Endothelial cell of umbilical vein (primary cell): ENCODE results near the gene CELA2B. TPM values are rescaled to one million over a fixed set of nuclear protein-coding genes. Genes with fewer than 3 reads are reported as not detected.
"Not testable (repeated sequence)": the region's sequence is repeated elsewhere in the genome, so short reads cannot be mapped to it uniquely, and the experiment has no call there.

Experiments used
- BruUV-seq: library from RNA; stranded (reverse); fragments of 400-500 nt; replicated peaks from 2 replicates; lab custom pipeline; 2021; lab: Mats Ljungman, UMichigan
- CTCF ChIA-PET: fragments of 300-600, 350-600 bp; sonication (Branson Sonifier 250); formaldehyde crosslinking; loops from one replicate; lab custom pipeline; 2021; ENCODE audit warnings: antibody characterized with exemption, inconsistent platforms; lab: Charles Lee
- POLR2A ChIA-PET: fragments of 300-600, 350-600 bp; sonication (Branson Sonifier 250); formaldehyde crosslinking; loops from one replicate; lab custom pipeline; 2021; ENCODE audit warnings: antibody characterized with exemption, inconsistent platforms; lab: Charles Lee
- DNase-seq: peaks from one replicate; pipeline ENCODE4 v3.0.0-alpha.2; 2011; ENCODE audit warnings: low read depth, low spot score
- FAIRE-seq: peaks from 2 replicates; lab custom pipeline; 2011; peaks lifted over from hg19 to GRCh38; lab: Jason Lieb, UNC
- H2AFZ ChIP-seq: 2 replicates; pipeline ENCODE4 v1.6.0; 2012; ENCODE audit warnings: low read depth, low read length, control low read depth, inconsistent platforms
- H3K27ac ChIP-seq: 2 replicates; pipeline ENCODE4 v1.5.1; 2011; ENCODE audit warnings: low read depth, mild to moderate bottlenecking, control low read depth, low read length, moderate library complexity; ENCODE audit not compliant: insufficient read depth
- H3K27me3 ChIP-seq, 2 experiments: 2 replicates each; pipeline versions ENCODE4 v1.6.0 to v1.6.1; 2011; ENCODE audit warnings: low read length in 2 of 2, mixed read lengths in 1 of 2; ENCODE audit not compliant: control insufficient read depth in 2 of 2, insufficient read depth in 2 of 2
- H3K36me3 ChIP-seq, 2 experiments: 2 replicates in 1 of 2; 3 replicates in 1 of 2; pipeline ENCODE4 v1.5.1; 2011; ENCODE audit warnings: low read length in 2 of 2, mild to moderate bottlenecking in 1 of 2, moderate library complexity in 1 of 2; ENCODE audit not compliant: control insufficient read depth in 2 of 2, insufficient read depth in 2 of 2; ENCODE audit errors: extremely low read depth in 1 of 2
- H3K4me1 ChIP-seq: 3 replicates; pipeline ENCODE4 v1.5.1; 2011; ENCODE audit warnings: mild to moderate bottlenecking, low read length; ENCODE audit not compliant: control insufficient read depth, insufficient read depth; ENCODE audit errors: extremely low read depth
- H3K4me2 ChIP-seq: 2 replicates; pipeline ENCODE4 v1.6.1; 2011; ENCODE audit warnings: low read length, control low read depth, mixed read lengths; ENCODE audit not compliant: insufficient read depth
- H3K4me3 ChIP-seq, 3 experiments: fragments of 200-600 bp in 1 of 3; sonication (generic), shearing (Covaris generic) in 1 of 3; replicated peaks in 1 of 3; 2 replicates each; pipeline ENCODE4 v1.5.1; 2011 to 2016; ENCODE audit warnings: control low read depth in 3 of 3, low read length in 3 of 3, mild to moderate bottlenecking in 2 of 3, inconsistent platforms in 1 of 3, low read depth in 1 of 3, moderate library complexity in 1 of 3; ENCODE audit not compliant: insufficient read depth in 1 of 3
- H3K79me2 ChIP-seq: 2 replicates; pipeline ENCODE4 v1.6.0; 2012; ENCODE audit warnings: low read length, inconsistent platforms; ENCODE audit not compliant: control insufficient read depth, insufficient read depth
- H3K9ac ChIP-seq: replicated peaks from 2 replicates; pipeline ENCODE3; 2011; ENCODE audit warnings: low read length, control low read depth; ENCODE audit not compliant: insufficient read depth; ENCODE audit errors: extremely low read depth
- H3K9me1 ChIP-seq: replicated peaks from 3 replicates; pipeline ENCODE4 v1.6.0; 2011; ENCODE audit warnings: mild to moderate bottlenecking, low read length; ENCODE audit not compliant: control insufficient read depth, insufficient read depth; ENCODE audit errors: extremely low read depth
- H3K9me3 ChIP-seq: replicated peaks from 2 replicates; pipeline ENCODE4 v1.5.1; 2012; ENCODE audit warnings: low read length, inconsistent platforms; ENCODE audit not compliant: control insufficient read depth, insufficient read depth
- H4K20me1 ChIP-seq: replicated peaks from 2 replicates; pipeline ENCODE3; 2011; ENCODE audit warnings: mild to moderate bottlenecking, low read length; ENCODE audit not compliant: control insufficient read depth, insufficient read depth; ENCODE audit errors: extremely low read depth
- CTCF ChIP-seq, 2 donors: IDR thresholded peaks; 1 replicate in 1 of 2; 2 replicates in 1 of 2; pipeline ENCODE4 v1.5.1; 2011; ENCODE audit warnings: low read length in 2 of 2, mild to moderate bottlenecking in 2 of 2, moderate library complexity in 2 of 2, control low read depth in 1 of 2, inconsistent platforms in 1 of 2, low read depth in 1 of 2; ENCODE audit not compliant: insufficient read depth in 1 of 2; ENCODE audit errors: extremely low read depth in 1 of 2
- EZH2 ChIP-seq: IDR thresholded peaks from 2 replicates; pipeline ENCODE4 v1.6.1; 2012; ENCODE audit warnings: borderline replicate concordance, low read depth, mild to moderate bottlenecking, moderate library complexity, low read length, inconsistent platforms; ENCODE audit not compliant: severe bottlenecking
- FOS ChIP-seq: IDR thresholded peaks from 2 replicates; pipeline ENCODE4 v1.6.1; 2011; ENCODE audit warnings: mild to moderate bottlenecking, low read length, moderate library complexity, borderline replicate concordance; ENCODE audit not compliant: insufficient read depth
- GATA2 ChIP-seq: IDR thresholded peaks from 2 replicates; pipeline ENCODE4 v1.7.0; 2011; ENCODE audit warnings: low read depth, mild to moderate bottlenecking, moderate library complexity, mixed read lengths, low read length; ENCODE audit not compliant: insufficient read length, insufficient read depth
- JUN ChIP-seq: IDR thresholded peaks from 2 replicates; pipeline ENCODE4 v1.6.1; 2011; ENCODE audit warnings: borderline replicate concordance, low read depth; ENCODE audit not compliant: insufficient read length, insufficient read depth
- MAX ChIP-seq: IDR thresholded peaks from 2 replicates; pipeline ENCODE4 v1.6.1; 2011; ENCODE audit not compliant: insufficient read depth, insufficient read length
- MYC ChIP-seq: IDR thresholded peaks from one replicate; pipeline ENCODE4 v1.6.1; 2011; ENCODE audit warnings: mild to moderate bottlenecking, low read depth, low read length
- POLR2A ChIP-seq: IDR thresholded peaks from 2 replicates; pipeline ENCODE4 v1.6.1; 2012; ENCODE audit warnings: low read depth, mild to moderate bottlenecking, control low read depth, low read length
- POLR2AphosphoS5 ChIP-seq: IDR thresholded peaks from 2 replicates; pipeline ENCODE4 v1.6.1; 2012; ENCODE audit warnings: low read depth, mild to moderate bottlenecking, control low read depth, low read length, moderate library complexity; ENCODE audit not compliant: insufficient read depth
- dilution Hi-C: fragments of 300-500 bp; cut with MboI; formaldehyde crosslinking; loops from one replicate; pipeline ENCODE4 v1.15.0; 2019; ENCODE audit warnings: low sequenced_read_pairs; ENCODE audit not compliant: extremely low pct_ligation_motif_present
- intact Hi-C: fragments of 100-400 bp; cut with micrococcal nuclease; formaldehyde crosslinking; loops from one replicate; pipeline ENCODE4 v1.10.0; 2022
- polyA plus RNA-seq, 4 experiments: library from polyadenylated mRNA; depleted of rRNA in 3 of 4; stranded (reverse) in 3 of 4; unstranded in 1 of 4; fragments of >200 nt; gene quantifications; 2 replicates each; pipeline versions ENCODE4 v1.2.1 to v1.2.3, GENCODE V29; 2011 to 2012; ENCODE audit warnings: missing spikeins in 1 of 4
- total RNA-seq: library from RNA; stranded (reverse); gene quantifications from 2 replicates; pipeline ENCODE4 v1.2.3, GENCODE V29; 2021

Gene CELA2B
- total and polyA plus RNA-seq, 2 donors (not counting 3 experiments of a cell fraction or from before 2014, with no cell fraction given) = not detected

GRCh38 chr1:15521206-15521906 is 45.5 kb downstream of the CELA2B start:
- POLR2A ChIA-PET, DNase-seq, H3K9me3 ChIP-seq, H3K27ac ChIP-seq, CTCF ChIA-PET, H3K4me2 ChIP-seq, H3K4me3 ChIP-seq, H3K27me3 ChIP-seq, H2AFZ ChIP-seq, FAIRE-seq, H3K9me1 ChIP-seq, H3K9ac ChIP-seq, dilution Hi-C loops, H3K36me3 ChIP-seq, BruUV-seq, H4K20me1 ChIP-seq, H3K79me2 ChIP-seq: not testable (repeated sequence)
- H3K4me1 ChIP-seq = peaks cover 17% of the 10 kb centered on the region
- intact Hi-C loops = loop anchor here (10.0 kb wide), 1 partner anchor 323 kb away; the partner anchor contains the start of gene SPEN

- POLR2A ChIA-PET = no interaction called here
- Histone ChIP-seq H3K9me3 (no peaks in the 10 kb centered on the region), H3K9ac (no peak overlapping the region), H3K4me2 (no peak overlapping the region), H3K4me3 (no peak overlapping the region), H3K79me2 (peaks cover 5% of the 10 kb centered on the region), H3K36me3 (no peaks in the 10 kb centered on the region), H4K20me1 (no peaks in the 10 kb centered on the region), H3K9me1 (no peaks in the 10 kb centered on the region), H2AFZ (no peak overlapping the region), H3K4me1 (peaks cover 21% of the 10 kb centered on the region), H3K27ac (no peak overlapping the region), H3K27me3 (no peaks in the 10 kb centered on the region)
- dilution Hi-C loops (no loop called here), intact Hi-C loops (loop anchor here (10.0 kb wide), 1 partner anchor 322 kb away; the partner anchor contains the start of gene SPEN)
- CTCF ChIA-PET = no interaction called here
- BruUV-seq = no TSS peak
- FAIRE-seq (no peak), DNase-seq (no peak)
- TF ChIP-seq GATA2 = no peak
- TF ChIP-seq MYC = no peak
- TF ChIP-seq MAX = no peak
- no peak for TF ChIP-seq FOS
- TF ChIP-seq POLR2AphosphoS5 = no peak
- TF ChIP-seq EZH2 = no peak
- TF ChIP-seq CTCF (IDR thresholded peaks at IDR 0.05; ENCODE audit: extremely low read depth in 1 of 2, insufficient read depth in 1 of 2, low read depth in 1 of 2, low read length in 2 of 2) = no peak
- TF ChIP-seq JUN = no peak
- no peak for TF ChIP-seq POLR2A
These were observed 46.6 kb downstream of the CELA2B start for GRCh38 chr1:15522551-15522950.
